HepG2 (cell line): ENCODE data around the gene WBP1. TPM values are rescaled to one million over a fixed set of nuclear protein-coding genes. Genes with fewer than 3 reads are reported as not detected.

ENCODE experiments used
- ARID2 ChIP-seq: sonication (generic); formaldehyde crosslinking; IDR thresholded peaks from 2 replicates; pipeline ENCODE4 v1.8.1; 2022; ENCODE audit warnings: mild to moderate bottlenecking, missing genetic modification reagents, borderline replicate concordance
- ASH2L ChIP-seq: fragments of 300-600, 200-600 bp; sonication (generic); IDR thresholded peaks from 2 replicates; pipeline ENCODE4 v1.7.0; 2017; ENCODE audit warnings: low read depth, mild to moderate bottlenecking, moderate library complexity, mixed read lengths, low read length; ENCODE audit not compliant: insufficient read length
- EED ChIP-seq: sonication (generic); formaldehyde crosslinking; IDR thresholded peaks from 2 replicates; pipeline ENCODE4 v1.5.0; 2020; ENCODE audit warnings: mild to moderate bottlenecking, missing genetic modification reagents
- EHMT2 ChIP-seq: fragments of 200-600 bp; sonication (generic); IDR thresholded peaks from 2 replicates; pipeline ENCODE4 v1.7.0; 2017; ENCODE audit warnings: antibody characterized with exemption, low read depth, low read length, borderline replicate concordance
- HOXD1 ChIP-seq: sonication (generic); formaldehyde crosslinking; IDR thresholded peaks from 2 replicates; pipeline ENCODE4 v1.5.0; 2020; ENCODE audit warnings: missing genetic modification reagents
- KAT2B ChIP-seq: fragments of 150-350 bp; IDR thresholded peaks from 2 replicates; pipeline ENCODE4 v1.6.1; 2014; ENCODE audit warnings: low read depth, low read length, borderline replicate concordance
- NCOA2 ChIP-seq: sonication (generic); formaldehyde crosslinking; IDR thresholded peaks from 2 replicates; pipeline ENCODE4 v1.8.0; 2022; ENCODE audit warnings: inconsistent platforms
- PCBP1 ChIP-seq: fragments of 200-400 bp; formaldehyde crosslinking; IDR thresholded peaks from 2 replicates; pipeline ENCODE4 v1.6.1; 2017; ENCODE audit warnings: mild to moderate bottlenecking, low read depth, low read length, borderline replicate concordance
- ZFY ChIP-seq: sonication (generic); formaldehyde crosslinking; IDR thresholded peaks from 2 replicates; pipeline ENCODE4 v1.4.0; 2020; ENCODE audit warnings: missing genetic modification reagents
- ZMYM4 ChIP-seq: sonication (generic); formaldehyde crosslinking; IDR thresholded peaks from 2 replicates; pipeline ENCODE4 v1.8.1; 2023; ENCODE audit warnings: mild to moderate bottlenecking, missing genetic modification reagents
- ZNF263 ChIP-seq: sonication (generic); formaldehyde crosslinking; IDR thresholded peaks from 2 replicates; pipeline ENCODE4 v1.4.0; 2020; ENCODE audit warnings: missing genetic modification reagents
- ZNF510 ChIP-seq: sonication (generic); formaldehyde crosslinking; IDR thresholded peaks from 2 replicates; pipeline ENCODE4 v1.4.0; 2020; ENCODE audit warnings: low read depth, mild to moderate bottlenecking, missing genetic modification reagents
- ZNF83 ChIP-seq: sonication (generic); formaldehyde crosslinking; IDR thresholded peaks from 2 replicates; pipeline ENCODE4 v1.4.0; 2020; ENCODE audit warnings: missing genetic modification reagents, mild to moderate bottlenecking, borderline replicate concordance
- polyA plus RNA-seq, 8 experiments: library from polyadenylated mRNA; depleted of rRNA in 3 of 8; stranded (reverse) in 7 of 8; unstranded in 1 of 8; fragments of >200 nt; fragmentation: Illumina TruSeq in 4 of 8; extraction: Trizol in 4 of 8; gene quantifications; 2 replicates each; pipeline versions ENCODE4 v1.2.1 to v1.2.3, GENCODE V29; 2011 to 2016; ENCODE audit warnings: low read depth in 4 of 8, missing spikeins in 1 of 8, mixed read lengths in 1 of 8; ENCODE audit not compliant: insufficient read depth in 1 of 8
- total RNA-seq, 5 experiments: library from RNA; depleted of rRNA; stranded (reverse); fragments of >200 nt; fragmentation: Illumina TruSeq; extraction: Trizol; gene quantifications; 2 replicates each; pipeline ENCODE4 v1.2.3, GENCODE V29; 2016; ENCODE audit warnings: low read depth in 1 of 5
- TF ChIP-seq, protein P1 (sequence below): sonication (generic); formaldehyde crosslinking; IDR thresholded peaks from 2 replicates; pipeline ENCODE4 v1.4.0; 2020; ENCODE audit warnings: mild to moderate bottlenecking, missing genetic modification reagents
- TF ChIP-seq, protein P2 (sequence below): sonication (generic); formaldehyde crosslinking; IDR thresholded peaks from 2 replicates; pipeline ENCODE4 v1.5.1; 2020; ENCODE audit warnings: mild to moderate bottlenecking, missing genetic modification reagents, moderate library complexity
- TF ChIP-seq, protein P3 (sequence below): sonication (generic); formaldehyde crosslinking; conservative IDR thresholded peaks from 2 replicates; pipeline ENCODE4 v1.4.0; 2020; ENCODE audit warnings: missing genetic modification reagents
- TF ChIP-seq, protein P4 (sequence below): sonication (generic); formaldehyde crosslinking; IDR thresholded peaks from 2 replicates; pipeline ENCODE4 v1.5.1; 2020; ENCODE audit warnings: missing genetic modification reagents, mild to moderate bottlenecking, borderline replicate concordance

The WBP1 gene
- total and polyA plus RNA-seq, 2 of the 13 experiments (the other 11 are each of a cell fraction or from before 2014, with no cell fraction given), result 38.8 to 85.7 TPM

DNA sequence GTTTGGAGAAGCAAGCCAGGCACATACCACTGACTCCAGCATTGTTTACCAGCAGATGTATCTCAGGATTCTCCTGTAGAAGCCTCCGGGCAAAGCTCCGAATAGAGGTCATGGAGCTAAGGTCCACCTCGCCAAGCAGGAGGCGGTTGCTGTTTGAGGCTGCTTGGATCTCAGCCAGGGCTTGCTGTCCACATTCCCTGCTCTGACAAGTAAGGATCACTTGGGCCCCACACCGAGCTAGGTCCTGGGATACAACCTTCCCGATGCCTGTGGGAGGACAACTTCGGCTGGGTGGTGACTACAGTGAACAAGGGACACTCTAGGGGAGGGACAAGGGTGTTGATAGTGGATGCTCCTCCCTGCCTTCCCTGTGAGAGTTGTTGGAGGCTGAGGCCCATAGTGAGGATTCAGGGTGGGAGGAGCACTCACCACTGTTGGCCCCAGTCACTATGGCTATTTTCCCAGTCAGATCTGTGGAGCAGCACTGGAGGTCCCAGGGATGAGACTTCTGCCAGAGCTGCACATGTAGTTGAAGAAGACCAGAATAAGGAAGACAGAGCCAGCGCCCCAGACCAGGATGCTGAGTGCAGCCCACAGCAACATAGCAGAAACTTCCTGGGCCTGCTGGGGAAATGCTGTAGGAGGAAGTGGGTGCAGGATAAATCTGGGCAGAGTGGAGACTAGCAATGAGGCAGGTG is 45.1 kb upstream of the WBP1 start (continued):
- TF ChIP-seq, protein P1, sequence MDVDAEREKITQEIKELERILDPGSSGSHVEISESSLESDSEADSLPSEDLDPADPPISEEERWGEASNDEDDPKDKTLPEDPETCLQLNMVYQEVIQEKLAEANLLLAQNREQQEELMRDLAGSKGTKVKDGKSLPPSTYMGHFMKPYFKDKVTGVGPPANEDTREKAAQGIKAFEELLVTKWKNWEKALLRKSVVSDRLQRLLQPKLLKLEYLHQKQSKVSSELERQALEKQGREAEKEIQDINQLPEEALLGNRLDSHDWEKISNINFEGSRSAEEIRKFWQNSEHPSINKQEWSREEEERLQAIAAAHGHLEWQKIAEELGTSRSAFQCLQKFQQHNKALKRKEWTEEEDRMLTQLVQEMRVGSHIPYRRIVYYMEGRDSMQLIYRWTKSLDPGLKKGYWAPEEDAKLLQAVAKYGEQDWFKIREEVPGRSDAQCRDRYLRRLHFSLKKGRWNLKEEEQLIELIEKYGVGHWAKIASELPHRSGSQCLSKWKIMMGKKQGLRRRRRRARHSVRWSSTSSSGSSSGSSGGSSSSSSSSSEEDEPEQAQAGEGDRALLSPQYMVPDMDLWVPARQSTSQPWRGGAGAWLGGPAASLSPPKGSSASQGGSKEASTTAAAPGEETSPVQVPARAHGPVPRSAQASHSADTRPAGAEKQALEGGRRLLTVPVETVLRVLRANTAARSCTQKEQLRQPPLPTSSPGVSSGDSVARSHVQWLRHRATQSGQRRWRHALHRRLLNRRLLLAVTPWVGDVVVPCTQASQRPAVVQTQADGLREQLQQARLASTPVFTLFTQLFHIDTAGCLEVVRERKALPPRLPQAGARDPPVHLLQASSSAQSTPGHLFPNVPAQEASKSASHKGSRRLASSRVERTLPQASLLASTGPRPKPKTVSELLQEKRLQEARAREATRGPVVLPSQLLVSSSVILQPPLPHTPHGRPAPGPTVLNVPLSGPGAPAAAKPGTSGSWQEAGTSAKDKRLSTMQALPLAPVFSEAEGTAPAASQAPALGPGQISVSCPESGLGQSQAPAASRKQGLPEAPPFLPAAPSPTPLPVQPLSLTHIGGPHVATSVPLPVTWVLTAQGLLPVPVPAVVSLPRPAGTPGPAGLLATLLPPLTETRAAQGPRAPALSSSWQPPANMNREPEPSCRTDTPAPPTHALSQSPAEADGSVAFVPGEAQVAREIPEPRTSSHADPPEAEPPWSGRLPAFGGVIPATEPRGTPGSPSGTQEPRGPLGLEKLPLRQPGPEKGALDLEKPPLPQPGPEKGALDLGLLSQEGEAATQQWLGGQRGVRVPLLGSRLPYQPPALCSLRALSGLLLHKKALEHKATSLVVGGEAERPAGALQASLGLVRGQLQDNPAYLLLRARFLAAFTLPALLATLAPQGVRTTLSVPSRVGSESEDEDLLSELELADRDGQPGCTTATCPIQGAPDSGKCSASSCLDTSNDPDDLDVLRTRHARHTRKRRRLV (CRISPR knock-in tag), result no peak
- peak; percentile 38 for TF ChIP-seq ASH2L
- TF ChIP-seq ZNF263 (CRISPR knock-in tag), result peak; percentile 97
- TF ChIP-seq KAT2B, result no peak
- TF ChIP-seq ZNF510 (CRISPR knock-in tag), result no peak
- TF ChIP-seq EED (CRISPR knock-in tag), result 0 out of 2 replicates have a peak, but pooled peaks have one; percentile 45
- no peak for TF ChIP-seq ARID2
- TF ChIP-seq, protein P2, sequence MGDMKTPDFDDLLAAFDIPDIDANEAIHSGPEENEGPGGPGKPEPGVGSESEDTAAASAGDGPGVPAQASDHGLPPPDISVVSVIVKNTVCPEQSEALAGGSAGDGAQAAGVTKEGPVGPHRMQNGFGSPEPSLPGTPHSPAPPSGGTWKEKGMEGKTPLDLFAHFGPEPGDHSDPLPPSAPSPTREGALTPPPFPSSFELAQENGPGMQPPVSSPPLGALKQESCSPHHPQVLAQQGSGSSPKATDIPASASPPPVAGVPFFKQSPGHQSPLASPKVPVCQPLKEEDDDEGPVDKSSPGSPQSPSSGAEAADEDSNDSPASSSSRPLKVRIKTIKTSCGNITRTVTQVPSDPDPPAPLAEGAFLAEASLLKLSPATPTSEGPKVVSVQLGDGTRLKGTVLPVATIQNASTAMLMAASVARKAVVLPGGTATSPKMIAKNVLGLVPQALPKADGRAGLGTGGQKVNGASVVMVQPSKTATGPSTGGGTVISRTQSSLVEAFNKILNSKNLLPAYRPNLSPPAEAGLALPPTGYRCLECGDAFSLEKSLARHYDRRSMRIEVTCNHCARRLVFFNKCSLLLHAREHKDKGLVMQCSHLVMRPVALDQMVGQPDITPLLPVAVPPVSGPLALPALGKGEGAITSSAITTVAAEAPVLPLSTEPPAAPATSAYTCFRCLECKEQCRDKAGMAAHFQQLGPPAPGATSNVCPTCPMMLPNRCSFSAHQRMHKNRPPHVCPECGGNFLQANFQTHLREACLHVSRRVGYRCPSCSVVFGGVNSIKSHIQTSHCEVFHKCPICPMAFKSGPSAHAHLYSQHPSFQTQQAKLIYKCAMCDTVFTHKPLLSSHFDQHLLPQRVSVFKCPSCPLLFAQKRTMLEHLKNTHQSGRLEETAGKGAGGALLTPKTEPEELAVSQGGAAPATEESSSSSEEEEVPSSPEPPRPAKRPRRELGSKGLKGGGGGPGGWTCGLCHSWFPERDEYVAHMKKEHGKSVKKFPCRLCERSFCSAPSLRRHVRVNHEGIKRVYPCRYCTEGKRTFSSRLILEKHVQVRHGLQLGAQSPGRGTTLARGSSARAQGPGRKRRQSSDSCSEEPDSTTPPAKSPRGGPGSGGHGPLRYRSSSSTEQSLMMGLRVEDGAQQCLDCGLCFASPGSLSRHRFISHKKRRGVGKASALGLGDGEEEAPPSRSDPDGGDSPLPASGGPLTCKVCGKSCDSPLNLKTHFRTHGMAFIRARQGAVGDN, result peak; percentile 77
- TF ChIP-seq, protein P3, sequence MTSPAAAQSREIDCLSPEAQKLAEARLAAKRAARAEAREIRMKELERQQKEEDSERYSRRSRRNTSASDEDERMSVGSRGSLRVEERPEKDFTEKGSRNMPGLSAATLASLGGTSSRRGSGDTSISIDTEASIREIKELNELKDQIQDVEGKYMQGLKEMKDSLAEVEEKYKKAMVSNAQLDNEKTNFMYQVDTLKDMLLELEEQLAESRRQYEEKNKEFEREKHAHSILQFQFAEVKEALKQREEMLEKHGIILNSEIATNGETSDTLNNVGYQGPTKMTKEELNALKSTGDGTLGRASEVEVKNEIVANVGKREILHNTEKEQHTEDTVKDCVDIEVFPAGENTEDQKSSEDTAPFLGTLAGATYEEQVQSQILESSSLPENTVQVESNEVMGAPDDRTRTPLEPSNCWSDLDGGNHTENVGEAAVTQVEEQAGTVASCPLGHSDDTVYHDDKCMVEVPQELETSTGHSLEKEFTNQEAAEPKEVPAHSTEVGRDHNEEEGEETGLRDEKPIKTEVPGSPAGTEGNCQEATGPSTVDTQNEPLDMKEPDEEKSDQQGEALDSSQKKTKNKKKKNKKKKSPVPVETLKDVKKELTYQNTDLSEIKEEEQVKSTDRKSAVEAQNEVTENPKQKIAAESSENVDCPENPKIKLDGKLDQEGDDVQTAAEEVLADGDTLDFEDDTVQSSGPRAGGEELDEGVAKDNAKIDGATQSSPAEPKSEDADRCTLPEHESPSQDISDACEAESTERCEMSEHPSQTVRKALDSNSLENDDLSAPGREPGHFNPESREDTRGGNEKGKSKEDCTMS (CRISPR knock-in tag), result no peak
- no peak for TF ChIP-seq NCOA2
- TF ChIP-seq, protein P4, sequence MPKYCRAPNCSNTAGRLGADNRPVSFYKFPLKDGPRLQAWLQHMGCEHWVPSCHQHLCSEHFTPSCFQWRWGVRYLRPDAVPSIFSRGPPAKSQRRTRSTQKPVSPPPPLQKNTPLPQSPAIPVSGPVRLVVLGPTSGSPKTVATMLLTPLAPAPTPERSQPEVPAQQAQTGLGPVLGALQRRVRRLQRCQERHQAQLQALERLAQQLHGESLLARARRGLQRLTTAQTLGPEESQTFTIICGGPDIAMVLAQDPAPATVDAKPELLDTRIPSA, result no peak
- no peak for TF ChIP-seq ZFY
- peak; percentile 42; the same call in 1 of the 2 replicates for TF ChIP-seq ZMYM4 (CRISPR knock-in tag)
- no peak for TF ChIP-seq PCBP1
- TF ChIP-seq EHMT2, result no peak
- no peak for TF ChIP-seq HOXD1
- no peak for TF ChIP-seq ZNF83 (CRISPR knock-in tag)
